ENCODE results near the gene NKX2-4.

Gene NKX2-4

DNA sequence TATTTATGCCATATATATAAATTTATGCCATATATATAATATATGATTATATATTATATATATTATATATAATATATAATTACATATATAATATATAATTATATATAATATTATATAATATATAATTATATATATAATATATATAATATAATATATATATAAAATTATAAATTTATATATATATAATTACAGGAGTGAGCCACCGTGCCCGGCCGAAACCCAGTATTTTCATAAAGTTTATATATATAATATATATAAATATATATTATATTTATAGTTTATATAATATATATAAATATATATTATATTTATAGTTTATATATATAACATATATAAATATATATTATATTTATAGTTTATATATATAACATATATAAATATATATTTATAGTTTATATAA lies 31.6 kb downstream of the NKX2-4 start:
- H3K4me1 ChIP-seq (ENCODE audit: control insufficient read depth in 1 of 2, insufficient read depth in 1 of 2, low read depth in 1 of 2, low read length in 1 of 2): peaks cover 18 to 23% of the 10 kb centered on the region in 2 experiments
- H3K36me3 ChIP-seq: peaks cover 58% of the 10 kb centered on the region
- H3K27ac ChIP-seq: no peak overlapping the region
- TF ChIP-seq, protein P1, sequence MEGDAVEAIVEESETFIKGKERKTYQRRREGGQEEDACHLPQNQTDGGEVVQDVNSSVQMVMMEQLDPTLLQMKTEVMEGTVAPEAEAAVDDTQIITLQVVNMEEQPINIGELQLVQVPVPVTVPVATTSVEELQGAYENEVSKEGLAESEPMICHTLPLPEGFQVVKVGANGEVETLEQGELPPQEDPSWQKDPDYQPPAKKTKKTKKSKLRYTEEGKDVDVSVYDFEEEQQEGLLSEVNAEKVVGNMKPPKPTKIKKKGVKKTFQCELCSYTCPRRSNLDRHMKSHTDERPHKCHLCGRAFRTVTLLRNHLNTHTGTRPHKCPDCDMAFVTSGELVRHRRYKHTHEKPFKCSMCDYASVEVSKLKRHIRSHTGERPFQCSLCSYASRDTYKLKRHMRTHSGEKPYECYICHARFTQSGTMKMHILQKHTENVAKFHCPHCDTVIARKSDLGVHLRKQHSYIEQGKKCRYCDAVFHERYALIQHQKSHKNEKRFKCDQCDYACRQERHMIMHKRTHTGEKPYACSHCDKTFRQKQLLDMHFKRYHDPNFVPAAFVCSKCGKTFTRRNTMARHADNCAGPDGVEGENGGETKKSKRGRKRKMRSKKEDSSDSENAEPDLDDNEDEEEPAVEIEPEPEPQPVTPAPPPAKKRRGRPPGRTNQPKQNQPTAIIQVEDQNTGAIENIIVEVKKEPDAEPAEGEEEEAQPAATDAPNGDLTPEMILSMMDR (IDR thresholded peaks at IDR 0.05): no peak
- H3K9me3 ChIP-seq: no peaks in the 10 kb centered on the region
- no peak overlapping the region for H3K4me3 ChIP-seq (ENCODE audit: low read depth in 1 of 2, low read length in 1 of 2)
- no peaks in the 10 kb centered on the region for H3K27me3 ChIP-seq

DNA sequence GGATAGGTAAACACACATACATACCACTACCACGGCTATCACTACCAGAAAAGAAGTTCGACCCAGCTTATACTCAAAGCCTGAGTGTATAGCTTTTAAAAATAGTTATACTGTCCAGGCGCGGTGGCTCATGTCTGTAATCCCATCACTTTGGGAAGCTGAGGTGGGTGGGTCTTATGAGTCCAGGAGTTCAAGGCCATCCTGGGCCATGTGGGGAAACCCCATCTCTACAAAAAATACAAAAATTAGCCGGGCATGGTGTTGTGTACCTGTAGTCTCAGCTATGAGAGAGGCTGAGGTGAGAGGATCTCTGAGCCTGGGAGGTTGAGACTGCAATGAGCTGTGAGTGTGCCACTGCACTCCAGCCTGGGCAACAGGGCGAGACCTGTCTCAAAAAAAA lies 32.9 kb downstream of the NKX2-4 start:
- Histone ChIP-seq H3K27ac (no peak overlapping the region), H3K4me3 (ENCODE audit: low read depth in 1 of 2, low read length in 1 of 2) (no peak overlapping the region), H3K36me3 (peaks cover 48% of the 10 kb centered on the region), H3K9me3 (no peaks in the 10 kb centered on the region), H3K4me1 (ENCODE audit: control insufficient read depth in 1 of 2, insufficient read depth in 1 of 2, low read depth in 1 of 2, low read length in 1 of 2) (peaks cover 28 to 32% of the 10 kb centered on the region in 2 experiments), H3K27me3 (no peaks in the 10 kb centered on the region)
- TF ChIP-seq, protein P1 (IDR thresholded peaks at IDR 0.05): no peak

DNA sequence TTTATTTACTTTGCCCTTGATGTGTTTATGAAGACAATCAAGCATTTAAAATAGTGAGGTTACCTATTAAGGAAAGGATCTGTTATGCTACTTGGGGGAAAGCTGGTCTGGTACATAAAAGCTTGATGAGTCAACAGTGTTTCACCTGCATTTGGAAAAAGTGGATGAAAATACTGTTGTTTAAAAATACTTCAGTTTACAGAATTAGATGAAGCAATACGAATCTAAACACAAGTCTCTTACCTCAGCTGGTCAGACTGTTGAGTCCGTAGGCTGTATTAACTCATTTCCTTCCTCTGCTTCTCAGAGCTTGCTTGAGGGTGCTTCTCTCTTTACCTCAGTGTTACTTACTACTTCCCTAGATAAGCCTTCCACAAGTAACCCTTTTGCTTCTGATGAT lies 36.1 kb downstream of the NKX2-4 start:
- no peaks in the 10 kb centered on the region for H3K27me3 ChIP-seq
- TF ChIP-seq, protein P1 (IDR thresholded peaks at IDR 0.05): no peak
- H3K4me3 ChIP-seq (ENCODE audit: low read depth in 1 of 2, low read length in 1 of 2): no peak overlapping the region
- peaks cover 32 to 39% of the 10 kb centered on the region in 2 experiments for H3K4me1 ChIP-seq (ENCODE audit: control insufficient read depth in 1 of 2, insufficient read depth in 1 of 2, low read depth in 1 of 2, low read length in 1 of 2)
- no peaks in the 10 kb centered on the region for H3K9me3 ChIP-seq
- H3K27ac ChIP-seq: peak overlapping the region; percentile 70
- H3K36me3 ChIP-seq: peaks cover 45% of the 10 kb centered on the region

DNA sequence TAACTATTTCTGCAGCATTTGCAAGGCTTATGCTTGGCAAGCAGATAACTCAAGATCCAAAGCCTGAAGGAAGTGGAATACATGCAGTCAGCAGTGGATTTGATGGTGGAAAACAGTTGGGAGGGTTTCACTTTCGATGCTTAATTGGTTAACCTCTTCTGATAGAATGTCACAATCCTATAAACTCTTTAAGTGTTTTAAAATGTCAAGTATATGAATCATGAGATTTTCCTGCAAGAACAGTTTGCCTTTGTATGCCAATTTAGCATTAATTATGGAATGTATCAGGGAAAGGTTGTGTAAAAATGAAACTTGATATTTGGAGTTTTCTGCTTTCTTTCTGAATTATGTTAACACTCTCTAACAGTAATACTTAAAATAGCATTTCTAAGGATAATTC lies 36.6 kb downstream of the NKX2-4 start:
- TF ChIP-seq, protein P1 (IDR thresholded peaks at IDR 0.05): no peak
- H3K27ac ChIP-seq: peak overlapping the region; percentile 70

DNA sequence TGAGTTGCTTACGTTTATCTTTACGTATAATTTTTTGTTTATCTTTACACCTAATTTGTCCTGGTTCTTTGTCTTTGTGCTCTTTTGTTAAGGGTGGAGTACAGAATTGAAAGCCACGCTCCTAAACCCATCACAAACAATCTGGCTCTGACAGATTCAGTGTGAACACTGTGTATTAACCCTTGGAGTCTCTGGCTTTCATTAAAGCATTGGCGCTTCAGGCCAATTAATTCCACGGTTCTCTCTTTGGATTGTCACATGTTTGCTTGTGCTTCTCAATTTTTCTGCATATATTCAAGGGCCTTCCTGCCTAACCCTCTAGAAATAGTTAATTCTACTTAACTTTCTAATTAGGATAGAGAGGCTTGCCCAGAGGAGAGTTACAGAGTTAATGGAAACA lies 38.6 kb downstream of the NKX2-4 start:
- H3K36me3 ChIP-seq: peaks cover 54% of the 10 kb centered on the region
- no peak overlapping the region for H3K27ac ChIP-seq
- no peaks in the 10 kb centered on the region for H3K9me3 ChIP-seq
- H3K4me3 ChIP-seq (ENCODE audit: low read depth in 1 of 2, low read length in 1 of 2): no peak overlapping the region
- H3K27me3 ChIP-seq: no peaks in the 10 kb centered on the region
- TF ChIP-seq, protein P1 (IDR thresholded peaks at IDR 0.05): no peak
- peaks cover 32 to 39% of the 10 kb centered on the region in 2 experiments for H3K4me1 ChIP-seq (ENCODE audit: control insufficient read depth in 1 of 2, insufficient read depth in 1 of 2, low read depth in 1 of 2, low read length in 1 of 2)

More for the DNA sequence above, 36.6 kb downstream of the NKX2-4 start:
- Histone ChIP-seq H3K27me3 (no peaks in the 10 kb centered on the region), H3K9me3 (no peaks in the 10 kb centered on the region), H3K4me1 (ENCODE audit: control insufficient read depth in 1 of 2, insufficient read depth in 1 of 2, low read depth in 1 of 2, low read length in 1 of 2) (peaks cover 32 to 39% of the 10 kb centered on the region in 2 experiments), H3K4me3 (ENCODE audit: low read depth in 1 of 2, low read length in 1 of 2) (no peak overlapping the region), H3K36me3 (peaks cover 48% of the 10 kb centered on the region)

DNA sequence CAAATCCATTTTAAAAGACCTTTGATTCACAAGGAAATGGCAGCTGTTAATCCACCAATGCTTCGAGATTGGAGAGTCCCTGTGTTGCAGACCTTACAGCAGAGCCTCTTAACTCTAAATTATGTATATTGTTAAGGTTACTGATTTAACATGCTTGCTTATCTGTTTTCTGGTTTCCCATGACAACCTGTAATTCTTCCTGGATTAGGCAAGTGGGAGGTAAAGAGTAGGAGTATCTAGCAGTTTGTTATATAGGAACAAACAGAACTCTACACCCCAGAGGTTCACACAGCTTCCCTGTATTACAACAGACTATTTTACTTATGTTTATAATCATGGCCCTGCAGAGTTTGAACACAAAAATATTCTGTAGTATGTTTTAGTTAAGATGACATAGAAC lies 39.5 kb downstream of the NKX2-4 start:
- H3K27ac ChIP-seq: peak overlapping the region; percentile 27
- H3K36me3 ChIP-seq: peaks cover 48% of the 10 kb centered on the region
- peaks cover 32 to 44% of the 10 kb centered on the region in 2 experiments for H3K4me1 ChIP-seq (ENCODE audit: control insufficient read depth in 1 of 2, insufficient read depth in 1 of 2, low read depth in 1 of 2, low read length in 1 of 2)
- H3K9me3 ChIP-seq: no peaks in the 10 kb centered on the region
- H3K4me3 ChIP-seq (ENCODE audit: low read depth in 1 of 2, low read length in 1 of 2): no peak overlapping the region
- H3K27me3 ChIP-seq: no peaks in the 10 kb centered on the region
- TF ChIP-seq, protein P1 (IDR thresholded peaks at IDR 0.05): no peak
